Endothelial cell (in vitro differentiated cells): ENCODE measurements around the gene ZNF431. TPM values are rescaled to one million over a fixed set of nuclear protein-coding genes. Genes with fewer than 3 reads are reported as not detected.

Experiments
- DNase-seq: peaks from one replicate; pipeline ENCODE4 v3.0.0; 2021; ENCODE audit warnings: low spot score
- H3K27ac Mint-ChIP-seq: one replicate; pipeline ENCODE4 v1.8.0; 2021; ENCODE audit warnings: mixed read lengths, inconsistent platforms; ENCODE audit not compliant: unreplicated experiment
- H3K27me3 Mint-ChIP-seq: one replicate; pipeline ENCODE4 v1.8.0; 2021; ENCODE audit warnings: mild to moderate bottlenecking, moderate library complexity, mixed read lengths, inconsistent platforms; ENCODE audit not compliant: unreplicated experiment
- H3K36me3 Mint-ChIP-seq: one replicate; pipeline ENCODE4 v1.8.0; 2021; ENCODE audit warnings: mild to moderate bottlenecking, low read depth, mixed read lengths, inconsistent platforms; ENCODE audit not compliant: unreplicated experiment
- H3K4me1 Mint-ChIP-seq: one replicate; pipeline ENCODE4 v1.8.0; 2021; ENCODE audit warnings: mild to moderate bottlenecking, mixed read lengths, inconsistent platforms; ENCODE audit not compliant: unreplicated experiment
- H3K4me3 Mint-ChIP-seq: one replicate; pipeline ENCODE4 v1.8.0; 2021; ENCODE audit warnings: mild to moderate bottlenecking, mixed read lengths, inconsistent platforms; ENCODE audit not compliant: unreplicated experiment
- H3K9me3 Mint-ChIP-seq: one replicate; pipeline ENCODE4 v1.8.0; 2021; ENCODE audit warnings: mixed read lengths, inconsistent platforms; ENCODE audit not compliant: unreplicated experiment
- CTCF ChIP-seq: fragments of 200-600 bp; sonication (generic); IDR thresholded peaks from one replicate; pipeline ENCODE4 v1.5.0; 2021; ENCODE audit warnings: antibody characterized with exemption; ENCODE audit not compliant: unreplicated experiment
- total RNA-seq: library from RNA; stranded (reverse); fragmentation: NEBNext Ultra II Directional; extraction: Animal tissue kit (Norgen Biotek cat#: 25700); gene quantifications from one replicate; pipeline ENCODE4 v1.2.1, GENCODE V29; 2021; ENCODE audit not compliant: unreplicated experiment

ZNF431 gene
- total RNA-seq, 1 donor from 2014 or later: 20.1 TPM

GRCh38 chr19:21143854-21144253 is 2.0 kb downstream of the ZNF431 start:
- H3K9me3 Mint-ChIP-seq: no peaks in the 10 kb centered on the region
- no peak overlapping the region for H3K4me3 Mint-ChIP-seq
- H3K27ac Mint-ChIP-seq: no peak overlapping the region
- H3K27me3 Mint-ChIP-seq: peaks cover 3% of the 10 kb centered on the region
- TF ChIP-seq CTCF: no peak
- peaks cover 13% of the 10 kb centered on the region for H3K4me1 Mint-ChIP-seq
- DNase-seq: no peak
- H3K36me3 Mint-ChIP-seq: peaks cover 39% of the 10 kb centered on the region

- Mint-ChIP-seq H3K9me3 (no peaks in the 10 kb centered on the region), H3K4me3 (peak overlapping the region; percentile 15), H3K4me1 (peaks cover 5% of the 10 kb centered on the region), H3K27ac (no peak overlapping the region), H3K36me3 (peaks cover 67% of the 10 kb centered on the region), H3K27me3 (no peaks in the 10 kb centered on the region)
- no peak for DNase-seq
- no peak for TF ChIP-seq CTCF
Observed at GRCh38 chr19:21147540-21147939, 5.7 kb downstream of the ZNF431 start.

GRCh38 chr19:21148681-21149080 is 6.8 kb downstream of the ZNF431 start:
- Mint-ChIP-seq H3K9me3 (no peaks in the 10 kb centered on the region), H3K4me1 (no peaks in the 10 kb centered on the region), H3K27me3 (no peaks in the 10 kb centered on the region), H3K27ac (no peak overlapping the region), H3K36me3 (peaks cover 78% of the 10 kb centered on the region), H3K4me3 (peak overlapping the region; percentile 19)
- TF ChIP-seq CTCF: no peak
- DNase-seq: no peak

GRCh38 chr19:21149877-21150276 is 8.0 kb downstream of the ZNF431 start:
- no peak for DNase-seq
- TF ChIP-seq CTCF: no peak
- peaks cover 74% of the 10 kb centered on the region for H3K36me3 Mint-ChIP-seq
- H3K4me1 Mint-ChIP-seq: no peaks in the 10 kb centered on the region
- H3K27ac Mint-ChIP-seq: no peak overlapping the region
- H3K4me3 Mint-ChIP-seq: peak overlapping the region; percentile 31
- H3K27me3 Mint-ChIP-seq: no peaks in the 10 kb centered on the region
- H3K9me3 Mint-ChIP-seq: no peaks in the 10 kb centered on the region

- H3K4me1 Mint-ChIP-seq: no peaks in the 10 kb centered on the region
- no peak for TF ChIP-seq CTCF
- DNase-seq: no peak
- H3K27ac Mint-ChIP-seq: no peak overlapping the region
- H3K27me3 Mint-ChIP-seq: peaks cover 1% of the 10 kb centered on the region
- no peaks in the 10 kb centered on the region for H3K9me3 Mint-ChIP-seq
- H3K36me3 Mint-ChIP-seq: peaks cover 75% of the 10 kb centered on the region
- peak overlapping the region; percentile 51 for H3K4me3 Mint-ChIP-seq
Observed at GRCh38 chr19:21151460-21151859, 9.6 kb downstream of the ZNF431 start.
